ENCODE results near the gene GRID1.
A peak's percentile ranks its signal among the peaks of the same experiment; 100 is the strongest.
"Not testable (repeated sequence)": the region's sequence is repeated elsewhere in the genome, so short reads cannot be mapped to it uniquely, and the experiment has no call there.

Gene GRID1

GRCh38 chr10:86391986-86392722 is 25.6 kb upstream of the GRID1 start:
- no peak for DNase-seq

- no peak for DNase-seq
Observed at GRCh38 chr10:86391236-86391840, 24.7 kb upstream of the GRID1 start.

- no peak for DNase-seq
Observed at GRCh38 chr10:86390337-86391120, 23.9 kb upstream of the GRID1 start.

- no peak for DNase-seq
Observed at GRCh38 chr10:86389441-86390193, 23.0 kb upstream of the GRID1 start.

GRCh38 chr10:86389109-86389440 is 22.5 kb upstream of the GRID1 start:
- not testable (repeated sequence) for DNase-seq

- no peak for DNase-seq
Observed at GRCh38 chr10:86388119-86388704, 21.6 kb upstream of the GRID1 start.

- DNase-seq: no peak
Observed at GRCh38 chr10:86387178-86387794, 20.7 kb upstream of the GRID1 start.

- DNase-seq: no peak
Observed at GRCh38 chr10:86385806-86386205, 19.2 kb upstream of the GRID1 start.

GRCh38 chr10:86377797-86378146 is 11.2 kb upstream of the GRID1 start:
- no peak for DNase-seq

GRCh38 chr10:86376852-86377796 is 10.5 kb upstream of the GRID1 start:
- peak; percentile 58 for DNase-seq

- no peak for DNase-seq
Observed at GRCh38 chr10:86376403-86376802, 9.8 kb upstream of the GRID1 start.

GRCh38 chr10:86375204-86375603 is 8.6 kb upstream of the GRID1 start:
- no peak for DNase-seq

- no peak for DNase-seq
Observed at GRCh38 chr10:86374664-86375063, 8.1 kb upstream of the GRID1 start.

GRCh38 chr10:86373828-86374227 is 7.2 kb upstream of the GRID1 start:
- DNase-seq: no peak

GRCh38 chr10:86373251-86373650 is 6.7 kb upstream of the GRID1 start:
- DNase-seq: no peak

- no peak for DNase-seq
Observed at GRCh38 chr10:86372784-86373239, 6.2 kb upstream of the GRID1 start.

- no peak for DNase-seq
Observed at GRCh38 chr10:86372119-86372783, 5.7 kb upstream of the GRID1 start.

- DNase-seq: no peak
Observed at GRCh38 chr10:86371691-86372090, 5.1 kb upstream of the GRID1 start.

- DNase-seq: no peak
Observed at GRCh38 chr10:86371116-86371515, 4.5 kb upstream of the GRID1 start.

- DNase-seq: no peak
Observed at GRCh38 chr10:86370006-86370585, 3.5 kb upstream of the GRID1 start.

Data from EL (cell line).